Heart right ventricle (tissue), 16 donors: Measurements from ENCODE around the gene ARHGEF7. TPM values are rescaled to one million over a fixed set of nuclear protein-coding genes. Genes with fewer than 3 reads are reported as not detected.

ENCODE experiments used
- ATAC-seq, 8 donors: fragments of 200-7000 bp; cut with Tn5 transposase; one replicate each; pipeline ENCODE4 v1.9.1; 2020; ENCODE audit warnings: mild to moderate bottlenecking in 8 of 8, moderate library complexity in 8 of 8, moderate number of reproducible peaks in 1 of 8
- DNase-seq, 2 donors: peaks; one replicate each; pipeline ENCODE4 v3.0.0-alpha.2; 2020
- H3K27ac ChIP-seq, 10 donors: fragments of 200-600 bp; sonication (generic) in 2 of 10; one replicate each; pipeline versions ENCODE4 v1.5.0 to v1.8.0; 2020 to 2022; ENCODE audit warnings: mild to moderate bottlenecking in 3 of 10
- H3K27me3 ChIP-seq, 7 donors: fragments of 200-600 bp; one replicate each; pipeline ENCODE4 v1.8.0; 2021 to 2022; ENCODE audit warnings: mild to moderate bottlenecking in 2 of 7
- H3K36me3 ChIP-seq, 9 donors: fragments of 200-600 bp; sonication (generic) in 1 of 9; one replicate each; pipeline versions ENCODE4 v1.5.0 to v1.8.0; 2020 to 2022; ENCODE audit warnings: mild to moderate bottlenecking in 2 of 9
- H3K4me1 ChIP-seq, 9 donors: fragments of 200-600 bp; sonication (generic) in 1 of 9; one replicate each; pipeline versions ENCODE4 v1.5.0 to v1.8.0; 2020 to 2022; ENCODE audit warnings: mild to moderate bottlenecking in 4 of 9
- H3K4me3 ChIP-seq, 10 donors: fragments of 200-600 bp; sonication (generic) in 2 of 10; one replicate each; pipeline versions ENCODE4 v1.5.0 to v1.8.0; 2020 to 2022; ENCODE audit warnings: mild to moderate bottlenecking in 7 of 10, moderate library complexity in 2 of 10
- H3K9me3 ChIP-seq, 11 donors: fragments of 200-600 bp in 10 of 11; sonication (generic) in 2 of 11; one replicate each; pipeline versions ENCODE4 v1.5.0 to v1.8.0; 2013 to 2022; ENCODE audit warnings: mild to moderate bottlenecking in 2 of 11, control low read depth in 1 of 11, moderate library complexity in 1 of 11
- WGBS, 2 donors: extraction: QIAGEN DNeasy Blood & Tissue Kit; methylation state at CpG; one replicate each; pipeline ENCODE4 v1.1.7; 2013; ENCODE audit warnings: inconsistent platforms in 1 of 2; 5-methylcytosine and 5-hydroxymethylcytosine counted together
- intact Hi-C, 10 donors: fragments of 100-400 bp; cut with DNase I; formaldehyde crosslinking; loops; one replicate each; pipeline versions ENCODE4 v1.11.1 to v1.14.2; 2022
- polyA plus RNA-seq, 2 donors: library from polyadenylated mRNA; stranded (reverse); fragments of 200-250 nt; gene quantifications; one replicate each; pipeline ENCODE4 v1.2.3, GENCODE V29; 2013
- total RNA-seq, 10 donors: library from RNA; stranded (reverse); fragmentation: NEBNext Ultra II Directional in 3 of 10; extraction: Animal tissue kit (Norgen Biotek cat#: 25700) in 3 of 10; gene quantifications; one replicate each; pipeline versions ENCODE4 v1.2.1 to v1.2.4, GENCODE V29; 2021 to 2023
- TF ChIP-seq, protein P1 (sequence below), 9 donors: fragments of 200-600 bp; sonication (generic) in 2 of 9; IDR thresholded peaks; one replicate each; pipeline versions ENCODE4 v1.5.0 to v1.8.0; 2021 to 2022; ENCODE audit warnings: antibody characterized with exemption in 9 of 9, mild to moderate bottlenecking in 5 of 9, moderate library complexity in 1 of 9
- donor health status: Arrhythmogenic right ventricular cardiomyopathy.
- donor health status: ischemic (EF 13 %, LVEDD 7.1; RV severe dilation, severe dysfunction).
- donor health status: healthy with polysubstance abuse.
- donor health status: DM: no; HTN: yes; CAD: no.
- donor health status: DM: no; HTN: no; CAD: no.
- donor health status: ischemic (EF 25% LVEDD 6.9; RV normal size, moderate dysfunction).
- donor health status: ischemic (EF 25% LVEDD 5.7; RV mildly dilated, moderate dysfunction).
- donor health status: healthy.
- donor health status: DM: yes; HTN: yes; CAD: no.
- donor health status: Ischemic cardiomyopathy.
- donor health status: ischemic (EF 35%, LVEDD 5.7; RV mildly dilated, moderate dysfunction).
- donor health status: nonischemic (EF 11% LVEDD 7.7; RV severe dilation, severe dysfunction).
- donor health status: DM: yes; HTN: yes; CAD: no.
- donor health status: PGD.
- donor health status: ischemic (EF 29% LVEDD 5.4; RV normal size, mild dysfunction).
- donor health status: nonischemic (EF 23%, LVEDD 6.1; RV moderate dilation, normal function).

ARHGEF7 gene
- total and polyA plus RNA-seq, 12 donors = 18.4 to 56.6 (median 43.1) TPM

DNA sequence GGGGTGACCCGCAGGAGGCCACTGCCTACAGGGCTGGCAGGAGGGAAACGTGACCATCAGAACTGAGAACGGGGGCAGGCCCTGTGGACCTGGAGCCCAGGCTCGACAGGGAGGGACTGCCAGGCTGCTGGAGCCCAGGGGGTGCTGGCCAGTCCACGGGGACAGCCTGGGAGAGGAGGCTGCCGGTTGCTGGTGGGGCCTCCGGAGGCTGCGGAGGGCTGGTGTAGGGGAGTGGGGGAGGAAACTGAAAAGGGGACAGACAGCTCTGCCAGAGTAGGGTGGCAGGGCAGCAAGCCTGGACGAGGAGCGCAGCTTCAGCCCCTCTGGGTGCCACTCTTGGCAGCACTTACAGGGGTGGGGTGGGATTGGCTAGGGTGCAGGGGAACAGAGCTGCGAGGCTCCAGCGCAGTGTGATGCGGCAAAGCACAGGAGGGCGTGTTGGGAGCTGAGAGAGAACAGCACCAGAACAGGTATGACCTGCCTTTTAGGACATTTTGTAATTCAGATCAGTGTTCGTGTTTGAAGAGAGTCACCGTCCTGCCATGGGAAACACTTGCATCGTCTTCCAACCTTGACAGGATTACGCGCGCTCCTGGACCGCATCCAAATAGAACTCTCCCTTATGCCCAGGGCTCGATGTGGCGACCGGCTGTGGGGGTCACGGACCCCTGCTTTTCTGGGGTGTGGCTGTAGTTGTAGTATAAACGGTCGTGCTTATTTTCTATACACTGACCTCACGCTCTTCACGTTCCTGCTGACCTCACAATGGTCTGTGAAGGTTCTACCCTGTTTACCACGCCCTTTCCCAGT lies 19.9 kb upstream of the ARHGEF7 start:
- Histone ChIP-seq H3K4me1 (no peaks in the 10 kb centered on the region), H3K9me3 (no peaks in the 10 kb centered on the region), H3K27ac (no peak overlapping the region), H3K27me3 (peaks cover 0 to 55% (median 41%) of the 10 kb centered on the region in 7 donors), H3K36me3 (no peaks in the 10 kb centered on the region), H3K4me3 (no peak overlapping the region)
- DNase-seq = no peak
- 74 to 79% methylated on average over 30 of the region's 30 CpGs for WGBS, 2 donors
- ATAC-seq = peak in 2 of 8 donors; percentile 15 to 47
- TF ChIP-seq, protein P1, sequence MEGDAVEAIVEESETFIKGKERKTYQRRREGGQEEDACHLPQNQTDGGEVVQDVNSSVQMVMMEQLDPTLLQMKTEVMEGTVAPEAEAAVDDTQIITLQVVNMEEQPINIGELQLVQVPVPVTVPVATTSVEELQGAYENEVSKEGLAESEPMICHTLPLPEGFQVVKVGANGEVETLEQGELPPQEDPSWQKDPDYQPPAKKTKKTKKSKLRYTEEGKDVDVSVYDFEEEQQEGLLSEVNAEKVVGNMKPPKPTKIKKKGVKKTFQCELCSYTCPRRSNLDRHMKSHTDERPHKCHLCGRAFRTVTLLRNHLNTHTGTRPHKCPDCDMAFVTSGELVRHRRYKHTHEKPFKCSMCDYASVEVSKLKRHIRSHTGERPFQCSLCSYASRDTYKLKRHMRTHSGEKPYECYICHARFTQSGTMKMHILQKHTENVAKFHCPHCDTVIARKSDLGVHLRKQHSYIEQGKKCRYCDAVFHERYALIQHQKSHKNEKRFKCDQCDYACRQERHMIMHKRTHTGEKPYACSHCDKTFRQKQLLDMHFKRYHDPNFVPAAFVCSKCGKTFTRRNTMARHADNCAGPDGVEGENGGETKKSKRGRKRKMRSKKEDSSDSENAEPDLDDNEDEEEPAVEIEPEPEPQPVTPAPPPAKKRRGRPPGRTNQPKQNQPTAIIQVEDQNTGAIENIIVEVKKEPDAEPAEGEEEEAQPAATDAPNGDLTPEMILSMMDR (IDR thresholded peaks at IDR 0.05) = no peak
- intact Hi-C loops = no loop called here

DNA sequence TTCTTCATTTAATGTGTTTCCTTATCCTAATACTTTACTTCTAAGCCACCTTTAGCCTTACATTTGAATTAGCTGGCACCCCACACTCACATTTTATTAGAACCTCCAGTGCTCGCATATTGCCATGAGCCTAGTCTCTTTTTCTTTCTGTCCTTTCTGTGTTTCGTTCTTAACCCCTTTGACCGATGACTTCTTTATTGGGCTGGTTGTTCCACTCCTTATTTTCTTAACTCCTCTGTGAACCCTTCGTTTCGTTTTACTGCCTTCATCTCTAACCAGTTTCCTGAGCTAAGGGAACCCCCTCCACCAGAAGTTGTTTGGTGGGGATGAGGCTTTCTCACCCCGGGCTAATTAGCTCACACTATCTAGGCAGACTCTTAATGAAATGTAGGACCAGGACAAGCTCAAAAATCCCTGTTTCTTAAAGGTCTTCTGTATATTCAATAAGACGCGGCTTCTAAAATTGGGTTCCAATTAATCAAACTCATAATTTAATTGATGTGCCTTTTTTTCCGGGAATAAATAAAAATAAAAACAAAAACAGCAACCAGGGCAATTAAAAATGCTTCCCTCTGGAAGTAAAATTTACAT lies 19.1 kb upstream of the ARHGEF7 start:
- 68 to 70% methylated on average over 9 of the region's 9 CpGs for WGBS, 2 donors
- no peaks in the 10 kb centered on the region for H3K4me1 ChIP-seq
- H3K27me3 ChIP-seq = peaks cover 0 to 60% (median 41%) of the 10 kb centered on the region in 7 donors
- TF ChIP-seq, protein P1 (IDR thresholded peaks at IDR 0.05) = no peak
- H3K4me3 ChIP-seq = no peak overlapping the region
- no peak overlapping the region for H3K27ac ChIP-seq
- ATAC-seq = no peak
- H3K9me3 ChIP-seq = no peaks in the 10 kb centered on the region
- no peaks in the 10 kb centered on the region for H3K36me3 ChIP-seq
- DNase-seq = no peak
- intact Hi-C loops = no loop called here

DNA sequence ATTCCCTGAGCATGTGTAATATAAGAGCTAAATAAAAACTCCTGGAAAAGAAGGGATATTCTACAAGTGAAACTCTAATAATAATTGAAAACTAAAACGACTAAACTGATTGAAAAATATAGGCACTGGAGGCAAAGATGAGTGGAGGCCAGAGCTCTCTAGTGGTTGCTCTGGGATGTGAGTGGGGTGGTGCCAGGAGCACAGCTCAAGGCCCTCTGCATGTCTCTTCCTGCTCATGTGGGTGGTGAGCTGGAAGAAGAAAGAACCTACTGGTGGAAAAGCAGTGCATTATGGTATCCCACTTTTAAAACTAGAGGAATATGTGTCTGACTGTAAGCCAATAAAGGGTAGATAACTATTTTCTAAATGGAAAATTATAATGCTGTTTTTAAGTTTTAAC lies 15.8 kb upstream of the ARHGEF7 start:
- no peaks in the 10 kb centered on the region for H3K4me1 ChIP-seq
- H3K36me3 ChIP-seq = no peaks in the 10 kb centered on the region
- H3K27ac ChIP-seq = no peak overlapping the region
- ATAC-seq (no peak), DNase-seq (no peak)
- TF ChIP-seq, protein P1 (IDR thresholded peaks at IDR 0.05) = no peak
- no peak overlapping the region for H3K4me3 ChIP-seq
- WGBS, 2 donors = 67 to 71% methylated on average over 1 of the region's 1 CpG
- H3K9me3 ChIP-seq = peaks cover 0 to 19% (median 3%) of the 10 kb centered on the region in 11 donors
- peaks cover 0 to 34% (median 22%) of the 10 kb centered on the region in 7 donors for H3K27me3 ChIP-seq
- intact Hi-C loops = no loop called here

- no peak for ATAC-seq
- intact Hi-C loops = no loop called here
- no peak overlapping the region for H3K4me3 ChIP-seq
- no peak overlapping the region for H3K27ac ChIP-seq
- peaks cover 0 to 56% (median 30%) of the 10 kb centered on the region in 7 donors for H3K27me3 ChIP-seq
- TF ChIP-seq, protein P1 (IDR thresholded peaks at IDR 0.05) = no peak
- DNase-seq = no peak
- no peaks in the 10 kb centered on the region for H3K36me3 ChIP-seq
- WGBS, 2 donors = 67 to 75% methylated on average over 2 of the region's 2 CpGs
- peaks cover 0 to 11% (median 6%) of the 10 kb centered on the region in 9 donors for H3K4me1 ChIP-seq
- H3K9me3 ChIP-seq = peaks cover 0 to 10% (median 0%) of the 10 kb centered on the region in 11 donors
Observed at GRCh38 chr13:111110054-111110453, 5.1 kb upstream of the ARHGEF7 start.
